HG02642 (cell line): ENCODE results near the gene VGLL4.
"Not testable (repeated sequence)": the region's sequence is repeated elsewhere in the genome, so short reads cannot be mapped to it uniquely, and the experiment has no call there.

Experiments
- ATAC-seq: cut with Tn5 transposase; IDR thresholded peaks from one replicate; pipeline ENCODE4 v1.9.1; 2021; ENCODE audit warnings: mild to moderate bottlenecking; ENCODE audit not compliant: unreplicated experiment, poor library complexity

The VGLL4 gene

DNA sequence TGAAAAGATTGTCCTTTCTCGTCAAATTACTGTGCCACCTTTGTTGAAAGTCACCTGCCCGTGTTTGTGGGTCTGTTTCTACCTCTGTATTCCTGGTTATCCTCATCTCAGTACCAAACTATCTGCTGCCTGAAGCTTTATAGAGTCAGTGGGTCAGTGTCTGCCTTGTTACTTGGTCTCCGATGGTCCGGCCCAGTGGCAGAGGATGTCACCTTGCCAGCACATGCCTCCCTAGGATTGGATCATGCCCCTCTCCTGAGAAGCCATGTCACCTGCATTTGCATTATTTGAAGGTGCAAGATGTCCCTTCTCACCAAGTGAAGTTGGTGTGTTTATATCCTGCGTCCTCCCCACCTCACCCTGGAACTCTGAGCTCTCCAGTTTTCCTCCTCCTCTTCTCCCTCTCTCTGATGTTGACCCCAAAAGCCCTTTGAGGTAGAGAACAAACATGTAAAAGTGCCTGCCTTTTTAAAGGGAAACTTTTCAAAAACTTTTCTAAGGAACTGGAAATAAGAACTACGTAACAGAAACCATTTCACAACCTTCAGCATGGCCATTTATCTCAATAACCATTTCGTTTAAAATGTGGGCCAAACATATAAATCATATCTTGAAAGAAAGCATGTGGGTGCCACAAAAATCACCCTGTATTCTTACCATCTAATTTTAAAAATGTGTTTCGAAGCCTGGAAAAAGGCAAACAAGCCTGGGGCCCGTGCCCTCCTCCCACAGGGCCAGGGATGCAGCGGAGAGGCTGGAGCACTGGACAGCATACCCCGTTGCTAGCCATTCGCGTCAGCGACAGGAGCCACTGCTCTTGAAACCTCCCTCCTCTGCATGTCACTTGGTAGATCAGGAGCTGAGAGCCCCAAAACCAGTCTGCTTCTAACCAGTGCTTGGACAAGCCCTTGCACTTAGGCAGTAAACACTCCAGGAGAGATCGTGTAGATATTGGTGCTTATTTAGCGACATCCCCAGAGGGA, 102.1 kb downstream of the VGLL4 start:
- no peak for ATAC-seq

DNA sequence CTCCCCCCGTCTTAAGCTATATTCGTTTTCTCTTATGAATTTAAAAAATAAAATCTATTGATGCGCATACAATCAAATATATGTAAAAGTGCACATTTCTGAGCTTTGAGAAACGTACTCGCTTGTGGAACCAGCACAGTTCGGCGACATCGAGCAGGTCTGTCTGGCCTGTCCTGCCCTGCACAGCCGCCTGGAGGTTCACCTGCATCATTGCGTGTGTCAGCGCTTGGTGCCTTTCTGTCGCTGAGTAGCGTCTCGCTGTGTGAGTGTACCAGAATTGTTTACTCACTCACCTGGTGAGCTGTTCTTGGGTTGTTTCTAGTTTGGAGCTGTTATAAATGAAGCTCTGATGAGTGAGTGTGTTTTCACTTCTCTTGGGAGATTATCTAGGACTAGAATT, 104.0 kb downstream of the VGLL4 start:
- ATAC-seq, result no peak

DNA sequence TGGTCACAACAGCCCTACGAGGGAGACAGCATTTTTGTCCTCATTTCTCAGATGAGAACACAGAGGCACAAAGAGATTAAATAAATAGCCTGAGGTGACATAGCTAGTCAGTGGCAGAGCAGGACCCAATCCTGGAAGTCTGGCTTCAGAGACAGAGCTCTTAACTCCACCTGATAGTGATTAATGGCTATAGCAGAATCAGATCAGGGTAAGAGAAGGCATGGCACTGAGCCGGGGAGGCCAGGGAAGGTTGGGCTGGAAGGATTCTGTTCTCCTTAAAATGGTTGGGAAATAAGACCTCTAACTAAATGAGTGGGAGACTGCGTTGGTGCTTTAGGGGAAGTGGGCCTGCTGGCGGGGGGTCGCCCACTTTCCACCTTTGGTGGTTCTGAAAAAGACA, 104.5 kb downstream of the VGLL4 start:
- ATAC-seq, result no peak

DNA sequence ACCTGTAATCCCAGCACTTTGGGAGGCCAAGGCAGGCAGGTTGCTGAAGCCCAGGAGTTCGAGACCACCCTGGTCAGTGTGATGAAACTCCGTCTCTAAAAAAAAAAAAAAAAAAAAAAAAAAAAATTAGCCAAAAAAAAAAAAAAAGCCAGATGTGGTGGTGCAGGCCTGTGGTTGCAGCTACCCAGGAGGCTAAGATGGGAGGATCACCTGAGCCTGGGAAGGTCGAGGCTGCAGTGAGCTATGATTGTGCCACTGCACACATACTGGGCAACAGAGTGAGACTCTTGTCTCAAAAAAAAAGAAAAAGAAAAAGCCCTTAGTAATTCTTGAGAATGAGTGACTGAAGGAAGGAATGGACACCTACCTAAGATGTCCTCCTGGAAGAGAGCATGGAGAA, 105.1 kb downstream of the VGLL4 start:
- no peak for ATAC-seq

- no peak for ATAC-seq
Observed at GRCh38 chr3:11536936-11537612, 106.6 kb downstream of the VGLL4 start.

GRCh38 chr3:11536132-11536935, 107.4 kb downstream of the VGLL4 start:
- ATAC-seq, result no peak

DNA sequence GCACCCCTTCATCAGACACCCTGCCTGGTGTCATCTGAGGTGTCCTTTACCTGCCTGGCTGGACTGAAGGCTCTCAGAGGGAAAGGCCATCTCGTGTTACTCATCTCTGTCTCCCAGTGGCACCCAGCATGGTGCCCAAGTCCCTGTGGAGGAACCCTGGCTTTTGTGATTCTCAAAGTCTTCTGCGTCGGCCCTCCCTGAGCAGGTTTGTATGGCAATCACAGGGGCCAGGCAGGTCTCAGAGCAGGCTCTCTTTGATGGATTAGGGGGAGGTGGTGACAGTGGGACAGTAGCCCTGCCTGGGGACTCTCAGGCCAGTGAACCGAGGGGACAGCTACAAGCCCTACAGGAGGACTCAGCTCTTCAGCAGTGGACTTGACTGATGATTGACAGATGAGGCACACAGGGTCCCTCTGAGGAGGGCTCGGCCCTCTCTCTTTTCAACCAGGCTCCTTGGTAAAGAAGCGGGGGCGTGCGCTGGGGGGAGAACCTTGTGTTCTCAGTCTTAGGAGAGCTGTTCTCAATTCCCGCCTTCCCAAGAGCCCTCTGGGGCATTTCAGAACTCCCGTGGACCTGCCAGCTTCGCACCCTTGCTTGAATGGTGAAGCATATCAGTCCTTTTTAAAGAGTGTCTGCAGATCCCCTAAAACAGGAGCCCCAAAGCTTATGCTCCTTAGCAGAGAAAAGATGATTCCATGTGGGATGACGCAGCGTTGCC, 108.3 kb downstream of the VGLL4 start:
- no peak for ATAC-seq

- no peak for ATAC-seq
Observed at GRCh38 chr3:11534793-11535101, 109.0 kb downstream of the VGLL4 start.

- no peak for ATAC-seq
Observed at GRCh38 chr3:11534011-11534792, 109.5 kb downstream of the VGLL4 start.

- ATAC-seq, result no peak
Observed at GRCh38 chr3:11532931-11533391, 110.8 kb downstream of the VGLL4 start.

GRCh38 chr3:11530153-11530721, 113.5 kb downstream of the VGLL4 start:
- ATAC-seq, result no peak

- no peak for ATAC-seq
Observed at GRCh38 chr3:11529281-11529680, 114.4 kb downstream of the VGLL4 start.

DNA sequence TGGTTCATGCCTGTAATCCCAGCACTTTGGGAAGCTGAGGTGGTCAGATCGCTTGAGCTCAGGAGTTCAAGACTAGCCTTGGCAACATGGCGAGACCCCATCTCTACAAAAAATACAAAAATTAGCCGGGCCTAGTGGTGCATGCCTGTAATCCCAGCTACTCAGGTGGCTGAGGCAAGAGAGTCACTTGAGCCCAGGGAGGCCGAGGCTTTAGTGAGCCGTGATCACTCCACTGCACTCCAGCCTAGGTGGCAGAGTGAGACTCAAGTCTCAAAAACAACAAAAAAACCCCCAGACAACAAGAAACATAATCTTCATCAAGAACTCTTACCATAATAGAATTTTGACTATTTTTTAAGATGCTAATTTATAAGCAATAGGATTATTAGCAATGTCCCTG, 117.6 kb downstream of the VGLL4 start:
- ATAC-seq, result not testable (repeated sequence)

GRCh38 chr3:11523572-11524101, 120.1 kb downstream of the VGLL4 start:
- no peak for ATAC-seq

- no peak for ATAC-seq
Observed at GRCh38 chr3:11522953-11523571, 120.7 kb downstream of the VGLL4 start.

DNA sequence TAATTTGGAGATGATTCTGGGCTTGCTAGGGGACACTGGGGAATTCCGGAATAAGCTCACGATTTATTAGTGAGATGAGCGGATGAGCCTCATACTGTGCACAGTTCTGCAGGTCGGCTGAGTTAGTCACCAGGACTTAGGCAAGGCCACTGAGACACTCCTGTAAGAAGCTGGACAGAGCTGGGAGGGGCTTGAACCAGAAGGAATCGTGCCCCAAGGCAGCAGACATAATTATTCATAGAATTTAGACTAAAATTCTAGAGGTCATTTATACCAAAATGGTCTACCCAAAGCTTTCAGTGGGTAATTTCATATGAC, 121.4 kb downstream of the VGLL4 start:
- no peak for ATAC-seq

- ATAC-seq, result no peak
Observed at GRCh38 chr3:11521167-11521566, 122.5 kb downstream of the VGLL4 start.

DNA sequence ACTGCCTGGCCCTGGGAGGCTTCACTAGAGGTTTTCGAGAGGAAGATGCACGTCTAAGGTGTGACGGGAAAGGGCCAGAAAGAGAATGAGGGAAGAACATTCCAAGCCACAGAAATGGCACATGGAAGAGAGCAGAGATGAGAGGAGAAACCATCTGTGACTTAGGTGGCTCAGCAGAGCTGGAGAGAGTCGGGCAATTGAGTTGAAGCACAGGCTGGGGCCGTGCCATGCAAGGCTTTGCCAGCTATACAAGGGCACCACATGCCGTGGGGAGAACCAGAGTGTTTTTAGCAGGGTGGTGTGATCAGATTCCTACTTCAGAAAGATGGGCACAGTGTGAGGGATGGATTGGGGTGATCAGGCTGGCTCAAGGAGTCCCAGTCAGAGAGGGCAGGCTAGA, 126.1 kb downstream of the VGLL4 start:
- ATAC-seq, result no peak
